ENCODE data around the gene PRSS12. TPM values are rescaled to one million over a fixed set of nuclear protein-coding genes. Genes with fewer than 3 reads are reported as not detected.

PRSS12 gene
- total RNA-seq, 1 experiment from 2014 or later: 11.3 TPM

- H3K4me2 ChIP-seq: no peak overlapping the region
- TF ChIP-seq EZH2 (IDR thresholded peaks at IDR 0.05; ENCODE audit: low read depth): no peak
- TF ChIP-seq, protein P1, sequence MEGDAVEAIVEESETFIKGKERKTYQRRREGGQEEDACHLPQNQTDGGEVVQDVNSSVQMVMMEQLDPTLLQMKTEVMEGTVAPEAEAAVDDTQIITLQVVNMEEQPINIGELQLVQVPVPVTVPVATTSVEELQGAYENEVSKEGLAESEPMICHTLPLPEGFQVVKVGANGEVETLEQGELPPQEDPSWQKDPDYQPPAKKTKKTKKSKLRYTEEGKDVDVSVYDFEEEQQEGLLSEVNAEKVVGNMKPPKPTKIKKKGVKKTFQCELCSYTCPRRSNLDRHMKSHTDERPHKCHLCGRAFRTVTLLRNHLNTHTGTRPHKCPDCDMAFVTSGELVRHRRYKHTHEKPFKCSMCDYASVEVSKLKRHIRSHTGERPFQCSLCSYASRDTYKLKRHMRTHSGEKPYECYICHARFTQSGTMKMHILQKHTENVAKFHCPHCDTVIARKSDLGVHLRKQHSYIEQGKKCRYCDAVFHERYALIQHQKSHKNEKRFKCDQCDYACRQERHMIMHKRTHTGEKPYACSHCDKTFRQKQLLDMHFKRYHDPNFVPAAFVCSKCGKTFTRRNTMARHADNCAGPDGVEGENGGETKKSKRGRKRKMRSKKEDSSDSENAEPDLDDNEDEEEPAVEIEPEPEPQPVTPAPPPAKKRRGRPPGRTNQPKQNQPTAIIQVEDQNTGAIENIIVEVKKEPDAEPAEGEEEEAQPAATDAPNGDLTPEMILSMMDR (conservative IDR thresholded peaks at IDR 0.05): no peak
- POLR2A ChIA-PET (ENCODE audit: unreplicated experiment): no interaction called here
- H3K9me3 ChIP-seq (ENCODE audit: insufficient read depth, low read depth): no peaks in the 10 kb centered on the region
- intact Hi-C loops (cut with micrococcal nuclease; ENCODE audit: unreplicated experiment): no loop called here
- H3K4me3 ChIP-seq: no peak overlapping the region
- H3K79me2 ChIP-seq (ENCODE audit: low read depth): no peaks in the 10 kb centered on the region
- CTCF ChIA-PET: no interaction called here
- no peaks in the 10 kb centered on the region for H3F3A ChIP-seq (ENCODE audit: insufficient read depth, low read depth)
- no peak overlapping the region for H2AFZ ChIP-seq
- no peak for DNase-seq
- no peak overlapping the region for H3K27ac ChIP-seq
- no peaks in the 10 kb centered on the region for H3K9me2 ChIP-seq (ENCODE audit: insufficient read depth)
- no peaks in the 10 kb centered on the region for H3K36me3 ChIP-seq (ENCODE audit: low read depth)
- no peaks in the 10 kb centered on the region for H3K4me1 ChIP-seq (replicated peaks; ENCODE audit: insufficient read depth)
- no peaks in the 10 kb centered on the region for H3K27me3 ChIP-seq (ENCODE audit: insufficient read depth, low read depth)
- H4K20me1 ChIP-seq (ENCODE audit: insufficient read depth): no peaks in the 10 kb centered on the region
- no TSS peak for BruUV-seq (replicated peaks)
These were observed 14.6 kb upstream of the PRSS12 start for GRCh38 chr4:118367361-118367760.

DNA sequence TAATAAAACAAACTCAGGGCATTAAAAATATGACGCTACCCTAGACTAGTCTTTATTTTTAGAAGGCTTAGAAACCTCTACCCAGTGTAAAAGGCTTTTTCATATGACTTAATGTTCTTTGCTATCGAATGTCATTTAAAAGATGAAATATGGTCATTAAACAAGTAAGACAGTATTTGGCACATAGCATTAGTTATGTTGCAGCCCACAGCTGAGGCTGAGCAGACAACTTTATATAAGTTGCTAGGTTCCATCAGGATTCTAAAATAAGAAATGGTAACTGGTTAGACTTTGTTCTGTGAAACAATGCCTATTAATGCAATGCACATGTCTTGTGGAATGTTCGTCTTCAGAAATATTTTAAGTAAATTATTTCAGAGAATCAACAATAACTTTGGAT lies 10.4 kb upstream of the PRSS12 start:
- Histone ChIP-seq H3K9me3 (ENCODE audit: insufficient read depth, low read depth) (no peaks in the 10 kb centered on the region), H3F3A (ENCODE audit: insufficient read depth, low read depth) (no peaks in the 10 kb centered on the region), H4K20me1 (ENCODE audit: insufficient read depth) (no peaks in the 10 kb centered on the region), H3K27me3 (ENCODE audit: insufficient read depth, low read depth) (no peaks in the 10 kb centered on the region), H3K9me2 (ENCODE audit: insufficient read depth) (no peaks in the 10 kb centered on the region), H3K4me1 (replicated peaks; ENCODE audit: insufficient read depth) (no peaks in the 10 kb centered on the region), H3K4me2 (no peak overlapping the region), H3K4me3 (no peak overlapping the region), H3K79me2 (ENCODE audit: low read depth) (no peaks in the 10 kb centered on the region), H3K36me3 (ENCODE audit: low read depth) (no peaks in the 10 kb centered on the region), H2AFZ (no peak overlapping the region), H3K27ac (no peak overlapping the region)
- ChIA-PET POLR2A (ENCODE audit: unreplicated experiment) (no interaction called here), CTCF (no interaction called here)
- intact Hi-C loops (cut with micrococcal nuclease; ENCODE audit: unreplicated experiment): no loop called here
- TF ChIP-seq EZH2 (IDR thresholded peaks at IDR 0.05; ENCODE audit: low read depth): no peak
- TF ChIP-seq, protein P1 (conservative IDR thresholded peaks at IDR 0.05): no peak
- no peak for DNase-seq
- no TSS peak for BruUV-seq (replicated peaks)

DNA sequence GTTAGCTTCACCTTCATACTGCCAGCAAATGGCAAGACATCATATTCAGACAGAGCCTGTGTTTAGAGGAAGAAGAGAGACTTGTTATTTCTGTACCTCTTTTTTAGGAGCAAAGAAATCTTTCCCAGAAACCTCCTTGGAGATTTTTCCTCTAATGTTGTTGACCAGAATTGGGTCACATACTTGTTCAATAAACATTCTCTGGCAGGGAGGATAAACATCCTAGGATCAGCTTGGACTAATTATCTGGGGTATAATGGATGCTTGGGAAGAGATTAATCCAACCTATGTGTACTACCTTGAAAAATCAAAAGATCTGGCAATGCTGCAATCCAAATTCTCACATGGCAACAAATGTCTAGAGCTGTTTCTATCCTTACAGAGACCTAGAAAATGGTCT lies 8.4 kb upstream of the PRSS12 start:
- POLR2A ChIA-PET (ENCODE audit: unreplicated experiment): no interaction called here

More for the DNA sequence above, 8.4 kb upstream of the PRSS12 start:
- H3K9me3 ChIP-seq (ENCODE audit: insufficient read depth, low read depth): no peaks in the 10 kb centered on the region
- no peak overlapping the region for H2AFZ ChIP-seq
- H3K4me2 ChIP-seq: no peak overlapping the region
- no TSS peak for BruUV-seq (replicated peaks)
- TF ChIP-seq EZH2 (IDR thresholded peaks at IDR 0.05; ENCODE audit: low read depth): no peak
- TF ChIP-seq, protein P1 (conservative IDR thresholded peaks at IDR 0.05): no peak
- intact Hi-C loops (cut with micrococcal nuclease; ENCODE audit: unreplicated experiment): no loop called here
- H4K20me1 ChIP-seq (ENCODE audit: insufficient read depth): no peaks in the 10 kb centered on the region
- H3K4me1 ChIP-seq (replicated peaks; ENCODE audit: insufficient read depth): no peaks in the 10 kb centered on the region
- CTCF ChIA-PET: no interaction called here
- no peaks in the 10 kb centered on the region for H3K9me2 ChIP-seq (ENCODE audit: insufficient read depth)
- H3K27me3 ChIP-seq (ENCODE audit: insufficient read depth, low read depth): no peaks in the 10 kb centered on the region
- no peak overlapping the region for H3K27ac ChIP-seq
- H3K4me3 ChIP-seq: no peak overlapping the region
- no peaks in the 10 kb centered on the region for H3F3A ChIP-seq (ENCODE audit: insufficient read depth, low read depth)
- no peak for DNase-seq
- no peaks in the 10 kb centered on the region for H3K79me2 ChIP-seq (ENCODE audit: low read depth)
- H3K36me3 ChIP-seq (ENCODE audit: low read depth): no peaks in the 10 kb centered on the region
